Measurements from ENCODE around the gene C22orf39.

C22orf39 gene

GRCh38 chr22:19477321-19478044 is 30.0 kb upstream of the C22orf39 start:
- DNase-seq (ENCODE audit: low read depth): no peak

DNA sequence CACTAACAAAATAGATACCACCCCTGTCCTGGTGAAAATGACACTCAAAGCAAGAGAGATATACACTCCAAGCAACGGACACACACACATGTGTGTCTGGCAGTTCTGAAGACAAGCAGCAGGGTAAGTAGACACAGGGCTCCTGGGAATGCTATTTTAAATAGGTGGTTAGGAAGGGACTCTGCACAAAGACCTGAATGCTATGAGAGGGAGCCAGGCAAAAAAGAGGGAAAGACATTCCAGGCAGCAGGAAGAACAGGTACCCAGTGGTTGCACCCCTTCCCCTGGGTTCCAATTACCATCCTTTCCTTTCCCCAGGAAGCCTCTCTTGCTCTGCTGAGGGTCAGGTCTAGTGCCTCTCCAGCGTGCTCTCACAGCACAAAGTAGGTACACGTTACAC is 28.5 kb upstream of the C22orf39 start:
- no peak for DNase-seq (ENCODE audit: low read depth)

- no peak for DNase-seq (ENCODE audit: low read depth)
Measured at GRCh38 chr22:19473578-19473977, 26.1 kb upstream of the C22orf39 start.

DNA sequence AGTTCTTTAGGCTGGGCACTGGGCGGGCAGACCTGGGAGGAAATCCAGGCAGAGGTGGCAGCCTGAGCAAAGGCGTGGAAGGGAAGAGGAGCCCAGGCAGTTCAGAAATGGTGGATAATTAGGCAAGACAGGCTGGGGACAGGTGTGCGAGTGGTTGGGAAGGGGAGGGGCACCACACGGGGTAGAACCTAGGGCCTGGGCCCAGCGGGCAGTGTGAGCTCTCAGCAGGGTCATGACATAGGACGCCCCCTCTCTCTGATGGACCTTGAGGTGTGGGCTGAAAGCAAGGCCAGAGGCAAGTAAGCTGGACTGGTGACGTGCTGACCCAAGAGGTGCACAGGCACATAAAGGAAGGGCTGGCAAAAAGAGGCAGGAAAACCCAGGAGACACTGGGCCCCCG is 24.7 kb upstream of the C22orf39 start:
- no peak for DNase-seq (ENCODE audit: low read depth)

GRCh38 chr22:19471572-19471971 is 24.1 kb upstream of the C22orf39 start:
- no peak for DNase-seq (ENCODE audit: low read depth)

GRCh38 chr22:19470010-19470409 is 22.5 kb upstream of the C22orf39 start:
- no peak for DNase-seq (ENCODE audit: low read depth)

DNA sequence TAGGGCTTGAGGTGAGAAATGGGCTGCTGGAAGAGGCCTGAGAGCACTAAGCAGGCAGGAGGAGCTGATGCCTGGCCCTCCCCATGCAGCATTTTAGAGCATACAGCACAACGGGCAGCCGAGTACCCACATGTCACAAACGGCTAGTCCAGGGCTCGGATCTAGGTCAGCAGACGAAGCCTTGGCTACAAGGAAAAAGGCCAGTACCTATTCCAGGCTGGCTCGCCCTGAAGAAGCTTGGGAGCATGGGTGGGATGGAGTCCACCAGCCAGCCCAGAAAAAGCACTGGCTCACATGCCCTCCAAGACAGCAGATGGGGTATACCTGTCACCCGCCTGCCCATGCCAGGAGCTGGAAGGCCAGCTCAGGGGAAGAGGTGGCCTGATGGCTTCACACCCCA is 21.9 kb upstream of the C22orf39 start:
- DNase-seq (ENCODE audit: low read depth): no peak

DNA sequence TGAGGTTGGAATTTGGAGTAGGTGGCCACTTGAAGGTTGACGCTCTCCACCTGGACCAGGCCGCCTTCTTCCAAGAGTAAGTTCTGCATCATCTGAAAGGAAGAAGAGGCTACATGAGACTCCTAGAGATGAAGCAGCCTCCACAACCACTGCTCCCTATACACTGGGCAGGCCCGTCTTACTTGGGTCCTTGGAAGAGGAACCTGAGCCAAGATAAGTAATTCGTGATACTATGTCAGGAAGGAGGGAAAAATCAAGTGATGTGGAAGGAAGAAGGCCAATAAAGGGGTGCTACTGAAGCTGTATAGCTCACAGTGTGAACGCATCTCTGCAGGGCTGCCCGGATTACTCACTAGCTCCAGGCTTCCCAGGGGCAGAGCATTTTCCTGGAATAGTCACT is 20.4 kb upstream of the C22orf39 start:
- no peak for DNase-seq (ENCODE audit: low read depth)

DNA sequence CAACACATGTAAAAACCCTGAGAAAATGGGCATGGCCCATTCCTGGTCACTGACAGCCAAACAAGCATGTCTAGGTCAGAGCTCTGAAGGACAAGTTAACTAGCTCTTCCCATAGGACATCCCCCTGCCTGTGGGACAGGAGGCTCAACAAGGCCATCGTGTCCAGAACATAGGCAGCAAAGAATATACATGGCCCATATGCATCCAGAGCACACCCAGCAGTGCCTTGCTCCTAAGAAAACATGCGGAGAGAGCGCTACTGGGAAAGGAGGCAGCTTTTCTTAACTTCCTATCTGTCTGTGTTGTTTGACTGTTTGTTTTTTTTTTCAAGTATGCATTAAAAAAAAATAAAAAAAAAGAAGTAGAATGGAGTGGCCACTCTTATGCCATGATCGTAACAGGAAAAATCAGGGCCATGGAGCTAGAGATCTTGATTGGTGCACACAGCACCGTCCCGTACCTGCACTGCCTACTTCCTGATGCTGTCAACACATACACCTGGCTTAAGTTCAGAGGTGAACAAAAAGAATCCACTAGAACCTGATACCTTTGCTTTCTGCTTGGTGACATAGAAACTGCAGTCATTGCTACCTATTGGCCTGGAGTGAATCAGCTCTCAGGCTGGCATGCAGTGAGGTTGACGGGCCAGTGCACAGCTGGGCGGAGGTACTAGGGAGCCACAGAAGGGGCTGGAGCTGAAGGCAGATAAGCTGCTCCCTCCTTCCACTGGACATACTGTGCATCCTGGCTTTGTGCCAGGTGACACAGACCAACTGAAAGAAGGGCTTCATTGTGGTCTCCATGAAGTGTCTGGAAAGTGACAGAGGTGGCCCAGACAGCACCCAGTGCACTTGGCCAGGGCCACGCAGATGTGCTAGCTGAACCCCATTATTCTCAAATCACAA is 19.6 kb upstream of the C22orf39 start:
- DNase-seq (ENCODE audit: low read depth): no peak

DNA sequence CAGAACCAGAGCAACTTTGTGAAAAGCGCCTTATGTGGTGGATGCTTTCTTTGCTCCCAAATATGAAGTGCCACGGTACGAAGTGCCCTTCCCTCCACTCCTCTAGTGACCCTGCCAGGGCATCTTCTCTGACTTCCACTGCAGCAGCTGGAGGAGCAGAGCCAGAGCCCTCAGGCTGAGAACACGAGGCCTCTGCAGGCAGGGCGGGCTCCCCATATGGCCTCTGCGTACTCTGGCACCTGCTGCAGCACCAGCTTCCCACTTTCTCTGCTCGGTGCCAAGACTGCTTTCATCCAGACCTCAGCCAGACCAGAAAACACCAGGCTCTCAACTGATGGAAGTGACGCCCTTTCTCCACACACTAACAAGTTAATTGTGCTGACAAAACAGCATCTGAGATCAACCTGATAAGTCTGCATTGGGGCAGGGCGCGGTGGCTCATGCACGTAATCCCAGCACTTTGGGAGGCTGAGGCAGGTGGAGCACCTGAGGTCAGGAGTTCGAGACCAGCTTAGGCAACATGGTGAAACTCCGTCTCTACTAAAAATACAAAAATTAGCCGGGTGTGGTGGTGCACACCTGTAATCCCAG is 18.7 kb upstream of the C22orf39 start:
- DNase-seq (ENCODE audit: low read depth): no peak

DNA sequence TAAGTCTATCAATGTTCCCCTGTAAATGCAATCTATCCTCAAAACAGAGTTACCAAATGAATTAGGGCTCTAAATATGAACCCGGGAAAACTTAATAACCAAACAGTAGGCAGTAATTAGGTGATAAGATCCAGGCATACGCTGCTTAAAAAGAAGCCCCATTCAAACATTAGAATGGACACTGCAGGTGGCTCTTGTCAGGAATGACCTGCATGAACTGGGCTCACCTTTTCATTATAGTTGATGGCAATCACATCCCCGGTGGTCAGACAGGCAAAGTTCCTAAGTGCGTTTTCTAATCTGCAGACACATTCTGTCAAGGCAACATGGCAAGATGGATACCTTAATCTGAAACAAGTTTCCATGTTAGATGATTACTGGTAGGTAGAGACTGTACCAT is 17.5 kb upstream of the C22orf39 start:
- DNase-seq (ENCODE audit: low read depth): no peak

DNA sequence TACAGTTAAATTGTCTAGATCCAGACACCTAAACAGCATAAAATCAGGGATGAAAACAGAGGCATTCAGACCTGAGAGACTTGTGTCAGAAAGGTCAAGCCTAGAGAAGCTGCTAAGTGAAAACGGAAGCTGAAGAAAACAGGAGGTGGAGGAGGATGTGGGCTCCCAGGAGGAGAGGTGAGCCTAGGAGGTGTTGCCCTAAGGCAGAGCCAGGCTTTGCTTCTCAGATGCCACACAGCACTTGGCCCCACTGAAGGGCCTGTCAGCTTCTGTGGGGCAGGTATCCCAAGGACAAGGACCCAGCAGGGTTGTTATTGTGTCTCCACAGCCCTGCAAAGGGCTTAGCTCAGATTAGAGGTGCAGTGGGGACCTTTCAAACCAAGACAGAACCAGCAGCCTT is 17.0 kb upstream of the C22orf39 start:
- no peak for DNase-seq (ENCODE audit: low read depth)

DNA sequence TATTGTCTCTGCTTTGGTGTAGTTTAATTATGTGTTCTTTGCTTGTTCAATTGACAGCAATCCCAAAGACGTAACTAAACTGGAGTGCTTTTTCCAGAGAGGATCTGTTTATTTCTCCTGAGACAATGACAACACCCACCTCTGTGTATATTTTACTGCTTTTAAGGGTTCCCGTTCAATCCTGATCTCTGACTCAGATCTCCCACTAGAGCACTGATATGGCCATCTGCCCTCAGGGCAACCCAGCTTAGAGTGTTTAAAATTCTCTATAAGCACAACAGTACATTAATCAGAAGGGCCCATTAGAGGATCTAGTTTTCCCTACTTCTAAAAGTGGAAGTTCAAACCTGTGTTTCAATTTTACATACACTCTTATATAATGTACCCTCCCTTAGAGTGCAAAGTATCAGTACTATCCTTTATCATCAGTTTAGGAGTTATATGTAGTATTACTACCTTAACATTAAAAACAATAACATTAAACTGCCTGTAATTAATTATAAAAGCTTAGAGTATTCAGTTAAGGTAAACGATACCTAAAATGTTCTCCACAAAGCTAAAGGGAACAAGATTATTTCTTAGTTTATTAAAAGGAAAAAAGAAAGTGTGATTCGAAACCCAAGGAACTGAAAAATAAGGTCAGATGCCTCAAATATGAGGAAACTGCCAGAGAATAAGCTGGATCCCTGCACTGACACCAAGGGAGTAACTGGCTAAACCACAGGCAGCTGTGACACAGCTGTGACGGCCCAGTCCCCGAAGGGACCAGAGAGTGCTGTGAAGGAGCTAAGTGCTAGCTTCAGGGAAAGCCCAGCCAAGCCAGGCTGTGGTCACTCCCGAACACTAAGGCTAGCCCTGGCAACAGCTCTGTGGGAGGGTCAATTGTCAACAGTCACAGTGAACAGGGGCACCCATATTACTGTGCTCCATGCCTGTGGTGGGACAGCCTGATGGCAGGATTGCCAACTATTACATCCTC is 16.3 kb upstream of the C22orf39 start:
- DNase-seq (ENCODE audit: low read depth): no peak

DNA sequence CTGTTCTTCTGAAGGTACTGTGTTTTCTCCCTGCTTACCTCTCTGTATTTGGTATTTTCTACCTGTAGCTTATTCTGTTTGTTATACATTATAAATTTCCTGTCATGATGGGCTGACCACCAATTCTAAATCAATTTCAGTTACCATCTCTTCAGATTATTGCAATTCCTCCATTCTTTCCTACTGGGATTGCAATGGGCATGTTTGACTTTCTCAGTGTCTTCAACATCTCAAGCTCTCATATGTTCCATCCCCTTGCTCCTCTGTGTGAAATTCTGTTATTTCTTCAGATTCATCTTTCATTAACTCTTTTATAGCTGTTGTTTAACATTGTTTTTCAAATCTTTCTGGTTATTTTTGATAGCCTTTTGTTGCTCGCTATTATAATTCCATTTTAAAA is 15.5 kb upstream of the C22orf39 start:
- no peak for DNase-seq (ENCODE audit: low read depth)

- no peak for DNase-seq (ENCODE audit: low read depth)
Measured at GRCh38 chr22:19461506-19461905, 14.0 kb upstream of the C22orf39 start.

- no peak for DNase-seq (ENCODE audit: low read depth)
Measured at GRCh38 chr22:19460036-19460435, 12.5 kb upstream of the C22orf39 start.

GRCh38 chr22:19457828-19458428 is 10.4 kb upstream of the C22orf39 start:
- no peak for DNase-seq (ENCODE audit: low read depth)

DNA sequence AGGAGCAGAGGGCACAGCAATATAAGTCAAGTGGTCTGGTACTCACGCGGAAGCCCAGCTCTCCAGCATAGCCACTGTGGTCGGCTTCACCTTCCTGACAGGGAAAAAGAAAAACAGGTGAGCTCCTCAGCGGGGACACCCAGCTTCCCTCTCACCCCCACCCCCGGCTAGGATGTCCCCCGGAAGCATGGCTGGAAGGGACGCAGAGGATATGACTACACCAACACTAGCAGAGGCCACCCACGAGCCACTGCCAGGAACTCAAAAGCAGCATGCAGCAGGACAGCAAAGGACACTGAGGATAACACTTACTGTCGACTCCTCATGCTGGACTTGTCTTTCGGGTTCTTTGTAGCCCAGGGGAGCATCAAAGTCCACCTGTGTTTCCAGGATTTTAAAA is 9.0 kb upstream of the C22orf39 start:
- no peak for DNase-seq (ENCODE audit: low read depth)

DNA sequence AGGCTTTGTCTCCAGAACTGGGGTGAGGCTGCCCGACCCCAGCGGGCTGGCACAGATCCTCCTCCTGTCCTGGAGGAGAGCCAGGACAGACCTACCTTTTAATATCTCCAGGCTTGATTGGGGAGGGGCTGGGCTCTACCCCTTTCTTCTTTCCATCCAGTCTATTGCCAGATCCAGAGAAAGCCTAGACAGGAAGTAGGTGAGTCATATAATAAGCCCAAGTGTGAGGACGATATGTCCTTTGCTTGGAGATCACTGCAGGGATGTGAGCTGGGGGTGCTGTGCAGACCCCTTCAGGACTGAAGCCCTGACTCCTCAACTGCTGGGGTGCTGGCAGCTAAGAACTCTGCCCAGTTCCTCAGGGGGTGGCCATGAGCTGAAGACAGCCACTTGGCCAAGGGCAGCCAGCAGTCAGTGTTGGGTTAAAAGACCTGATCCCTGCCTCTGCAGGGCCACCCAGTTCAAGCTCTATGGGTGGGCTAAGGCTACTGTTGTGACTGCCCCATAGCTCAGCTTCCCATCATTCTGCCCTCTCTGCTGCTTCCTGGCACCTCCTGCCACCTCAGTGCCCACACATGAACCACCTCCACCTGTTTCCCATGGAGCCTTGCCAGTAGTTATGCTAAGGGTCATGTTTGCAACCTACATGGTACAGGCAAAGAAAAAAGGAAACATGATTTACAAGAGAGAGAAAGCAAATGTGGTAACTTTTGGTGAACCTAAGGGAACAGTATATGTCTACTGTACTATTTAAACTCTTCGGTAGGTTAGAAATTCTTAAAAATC is 8.3 kb upstream of the C22orf39 start:
- no peak for DNase-seq (ENCODE audit: low read depth)

DNA sequence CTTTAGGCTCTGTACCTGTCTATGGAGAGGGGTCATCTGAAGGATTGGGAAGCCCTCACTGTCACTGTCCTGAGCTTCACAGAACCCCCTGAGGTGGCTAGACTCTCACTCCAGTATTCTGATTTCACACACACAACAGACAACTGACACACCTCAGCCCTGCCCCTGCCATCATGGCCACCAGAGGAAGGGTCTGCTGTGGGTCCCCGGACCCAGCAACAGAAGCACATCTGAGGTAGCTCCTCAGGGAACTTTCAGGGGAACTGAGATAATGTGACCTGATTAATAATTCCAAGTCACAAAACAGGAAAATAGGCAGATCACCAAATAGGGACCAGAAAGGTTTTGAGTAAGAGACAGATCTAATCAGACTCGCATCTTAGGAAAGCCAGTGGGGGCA is 7.5 kb upstream of the C22orf39 start:
- no peak for DNase-seq (ENCODE audit: low read depth)

GRCh38 chr22:19454156-19454555 is 6.6 kb upstream of the C22orf39 start:
- no peak for DNase-seq (ENCODE audit: low read depth)
